ENCODE results near the gene TAS1R3.
"Not testable (repeated sequence)": the region's sequence is repeated elsewhere in the genome, so short reads cannot be mapped to it uniquely, and the experiment has no call there.

The TAS1R3 gene

GRCh38 chr1:1354271-1355247 lies 23.5 kb downstream of the TAS1R3 start:
- no peak for DNase-seq

GRCh38 chr1:1355416-1355815 lies 24.3 kb downstream of the TAS1R3 start:
- DNase-seq: no peak

GRCh38 chr1:1356166-1356795 lies 25.2 kb downstream of the TAS1R3 start:
- no peak for DNase-seq

GRCh38 chr1:1356796-1357401 lies 25.8 kb downstream of the TAS1R3 start:
- DNase-seq: no peak

- no peak for DNase-seq
Observed at GRCh38 chr1:1357871-1358432, 26.9 kb downstream of the TAS1R3 start.

GRCh38 chr1:1358433-1359271 lies 27.6 kb downstream of the TAS1R3 start, which contains the start of gene MXRA8:
TSS of gene MXRA8 (minus strand) at chr1:1358555. CDS start at chr1:1358504, 51 bp downstream.
- no peak for DNase-seq

- no peak for DNase-seq
Observed at GRCh38 chr1:1359308-1359663, 28.2 kb downstream of the TAS1R3 start.

- no peak for DNase-seq
Observed at GRCh38 chr1:1359664-1360468, 28.8 kb downstream of the TAS1R3 start.

- no peak for DNase-seq
Observed at GRCh38 chr1:1360506-1361169, 29.6 kb downstream of the TAS1R3 start.

GRCh38 chr1:1361233-1361981 lies 30.3 kb downstream of the TAS1R3 start:
- no peak for DNase-seq

- no peak for DNase-seq
Observed at GRCh38 chr1:1361982-1362423, 30.9 kb downstream of the TAS1R3 start.

- no peak for DNase-seq
Observed at GRCh38 chr1:1364266-1364665, 33.2 kb downstream of the TAS1R3 start.

- no peak for DNase-seq
Observed at GRCh38 chr1:1365875-1366698, 35.0 kb downstream of the TAS1R3 start.

GRCh38 chr1:1366699-1367066 lies 35.6 kb downstream of the TAS1R3 start:
- DNase-seq: no peak

- no peak for DNase-seq
Observed at GRCh38 chr1:1367315-1367714, 36.2 kb downstream of the TAS1R3 start.

GRCh38 chr1:1370094-1370493 lies 39.0 kb downstream of the TAS1R3 start:
- not testable (repeated sequence) for DNase-seq

- no peak for DNase-seq
Observed at GRCh38 chr1:1370771-1371300, 39.8 kb downstream of the TAS1R3 start.

GRCh38 chr1:1371364-1371745 lies 40.3 kb downstream of the TAS1R3 start:
- DNase-seq: no peak

Measured in NCI-H1048 (cell line).